Ishikawa (cell line): ENCODE results near the gene ZCCHC24.

Experiments
- EGR1 ChIP-seq: IDR thresholded peaks from 2 replicates; pipeline ENCODE4 v1.6.1; 2012
- TAF1 ChIP-seq: IDR thresholded peaks from 2 replicates; pipeline ENCODE4 v1.6.1; 2012; ENCODE audit warnings: low read depth, mild to moderate bottlenecking

- TF ChIP-seq TAF1 (no peak), EGR1 (no peak)
Measured at GRCh38 chr10:79387974-79388850, 57.2 kb downstream of the ZCCHC24 start.
